ENCODE data around the gene SH3BGR.

DNA sequence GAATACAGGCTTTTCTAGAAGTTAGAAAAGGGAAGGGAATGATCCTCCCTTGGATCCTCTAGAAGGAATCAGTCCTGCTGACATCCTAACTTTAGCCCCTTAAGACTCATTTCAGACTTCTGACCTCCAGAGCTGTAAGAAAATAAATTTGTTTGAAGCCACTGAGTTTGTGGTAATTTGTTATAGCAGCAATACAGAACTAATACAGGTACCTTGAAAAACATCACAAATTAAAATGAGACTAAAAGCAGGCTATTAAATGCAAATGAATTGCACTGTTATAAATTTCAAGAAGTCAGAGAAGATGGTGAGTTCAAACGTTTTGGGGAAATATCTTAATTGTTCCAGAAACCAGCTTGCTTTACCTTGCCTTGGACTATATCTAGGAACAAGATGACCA lies 12.5 kb upstream of the SH3BGR start:
- TF ChIP-seq, protein P1, sequence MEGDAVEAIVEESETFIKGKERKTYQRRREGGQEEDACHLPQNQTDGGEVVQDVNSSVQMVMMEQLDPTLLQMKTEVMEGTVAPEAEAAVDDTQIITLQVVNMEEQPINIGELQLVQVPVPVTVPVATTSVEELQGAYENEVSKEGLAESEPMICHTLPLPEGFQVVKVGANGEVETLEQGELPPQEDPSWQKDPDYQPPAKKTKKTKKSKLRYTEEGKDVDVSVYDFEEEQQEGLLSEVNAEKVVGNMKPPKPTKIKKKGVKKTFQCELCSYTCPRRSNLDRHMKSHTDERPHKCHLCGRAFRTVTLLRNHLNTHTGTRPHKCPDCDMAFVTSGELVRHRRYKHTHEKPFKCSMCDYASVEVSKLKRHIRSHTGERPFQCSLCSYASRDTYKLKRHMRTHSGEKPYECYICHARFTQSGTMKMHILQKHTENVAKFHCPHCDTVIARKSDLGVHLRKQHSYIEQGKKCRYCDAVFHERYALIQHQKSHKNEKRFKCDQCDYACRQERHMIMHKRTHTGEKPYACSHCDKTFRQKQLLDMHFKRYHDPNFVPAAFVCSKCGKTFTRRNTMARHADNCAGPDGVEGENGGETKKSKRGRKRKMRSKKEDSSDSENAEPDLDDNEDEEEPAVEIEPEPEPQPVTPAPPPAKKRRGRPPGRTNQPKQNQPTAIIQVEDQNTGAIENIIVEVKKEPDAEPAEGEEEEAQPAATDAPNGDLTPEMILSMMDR (IDR thresholded peaks at IDR 0.05): no peak
- no peak for TF ChIP-seq POLR2A (IDR thresholded peaks at IDR 0.05)
- TF ChIP-seq POLR2AphosphoS5 (IDR thresholded peaks at IDR 0.05): no peak
- no peak for TF ChIP-seq EP300 (IDR thresholded peaks at IDR 0.05)

All from upper lobe of left lung (tissue), 4 donors.